PC-3 (cell line): ENCODE data around the gene EEF1A2. TPM values are rescaled to one million over a fixed set of nuclear protein-coding genes. Genes with fewer than 3 reads are reported as not detected.
A peak's percentile ranks its signal among the peaks of the same experiment; 100 is the strongest.
"Not testable (repeated sequence)": the region's sequence is repeated elsewhere in the genome, so short reads cannot be mapped to it uniquely, and the experiment has no call there.

ENCODE experiments used
- ATAC-seq: fragments of 200-7000 bp; cut with Tn5 transposase; 2 replicates; pipeline ENCODE4 v1.9.1; 2020; ENCODE audit warnings: mild to moderate bottlenecking, moderate library complexity
- BruUV-seq: library from RNA; stranded (reverse); fragments of 400-500 nt; replicated peaks from 2 replicates; lab custom pipeline; 2021; lab: Mats Ljungman, UMichigan
- CTCF ChIA-PET: fragments of 300-600 bp; sonication (Branson Sonifier 250); formaldehyde crosslinking; loops from one replicate; lab custom pipeline; 2022; ENCODE audit warnings: antibody characterized with exemption; lab: Charles Lee
- POLR2A ChIA-PET: fragments of 300-600 bp; sonication (Branson Sonifier 250); formaldehyde crosslinking; loops from one replicate; lab custom pipeline; 2022; ENCODE audit warnings: antibody characterized with exemption; ENCODE audit not compliant: unreplicated experiment; lab: Charles Lee
- DNase-seq: peaks from one replicate; pipeline ENCODE4 v3.0.0-alpha.2; 2015
- H2AFZ ChIP-seq: fragments of 300-600 bp; sonication (generic); 2 replicates; pipeline ENCODE4 v1.6.0; 2016; ENCODE audit warnings: antibody characterized with exemption, low read length
- H3F3A ChIP-seq: fragments of 300-600 bp; sonication (generic); one replicate; pipeline ENCODE4 v1.6.0; 2017; ENCODE audit warnings: antibody characterized with exemption, low read length, control low read depth, mild to moderate bottlenecking; ENCODE audit not compliant: unreplicated experiment
- H3K27ac ChIP-seq: fragments of 300-600 bp; sonication (generic); 2 replicates; pipeline ENCODE4 v1.5.1; 2016; ENCODE audit warnings: mild to moderate bottlenecking, low read length
- H3K27me3 ChIP-seq: fragments of 300-600 bp; sonication (generic); 2 replicates; pipeline ENCODE4 v1.6.1; 2016; ENCODE audit warnings: low read length, mixed read lengths
- H3K36me3 ChIP-seq: fragments of 300-600 bp; sonication (generic); 2 replicates; pipeline ENCODE4 v1.6.1; 2016; ENCODE audit warnings: low read depth, mixed run types, low read length, mixed read lengths
- H3K4me1 ChIP-seq: fragments of 300-600 bp; sonication (generic); 2 replicates; pipeline ENCODE4 v1.5.1; 2016; ENCODE audit warnings: low read length; ENCODE audit not compliant: insufficient read depth
- H3K4me2 ChIP-seq: fragments of 300-600 bp; sonication (generic); 2 replicates; pipeline ENCODE4 v1.6.0; 2016; ENCODE audit warnings: low read length
- H3K4me3 ChIP-seq: fragments of 300-600 bp; sonication (generic); 2 replicates; pipeline ENCODE4 v1.5.1; 2016; ENCODE audit warnings: mild to moderate bottlenecking, low read length, mixed read lengths
- H3K79me2 ChIP-seq: fragments of 300-600 bp; sonication (generic); 2 replicates; pipeline ENCODE4 v1.6.1; 2017; ENCODE audit warnings: low read length, mixed read lengths
- H3K9ac ChIP-seq: fragments of 300-600 bp; sonication (generic); 2 replicates; pipeline ENCODE4 v1.6.0; 2016; ENCODE audit warnings: mild to moderate bottlenecking, low read length
- H3K9me2 ChIP-seq: fragments of 300-600 bp; sonication (generic); replicated peaks from 2 replicates; pipeline ENCODE4 v1.6.1; 2016; ENCODE audit warnings: mixed run types, low read length, mixed read lengths
- H3K9me3 ChIP-seq: fragments of 300-600 bp; sonication (generic); 2 replicates; pipeline ENCODE4 v1.6.1; 2016; ENCODE audit warnings: low read length, mixed read lengths
- H4K20me1 ChIP-seq: fragments of 300-600 bp; sonication (generic); 2 replicates; pipeline ENCODE4 v1.6.1; 2016; ENCODE audit warnings: low read length, mixed read lengths
- CTCF ChIP-seq: fragments of 300-600 bp; sonication (generic); conservative IDR thresholded peaks from 2 replicates; pipeline ENCODE4 v1.5.1; 2017; ENCODE audit warnings: antibody characterized with exemption, low read depth, mild to moderate bottlenecking, low read length
- EZH2 ChIP-seq: fragments of 300-600 bp; sonication (generic); IDR thresholded peaks from one replicate; pipeline ENCODE4 v1.6.1; 2017; ENCODE audit warnings: antibody characterized with exemption, mild to moderate bottlenecking, low read length; ENCODE audit not compliant: unreplicated experiment
- EZH2phosphoT487 ChIP-seq: fragments of 300-600 bp; sonication (generic); IDR thresholded peaks from 2 replicates; pipeline ENCODE4 v1.6.1; 2018; ENCODE audit warnings: mild to moderate bottlenecking, antibody characterized with exemption, low read length, borderline replicate concordance
- intact Hi-C: fragments of 100-400 bp; cut with micrococcal nuclease; formaldehyde crosslinking; loops from 2 replicates; pipeline ENCODE4 v1.9.0; 2023
- total RNA-seq: library from RNA; depleted of rRNA; stranded (reverse); fragments of >200 nt; gene quantifications from 2 replicates; pipeline ENCODE4 v1.2.3, GENCODE V29; 2014

EEF1A2 gene
- total RNA-seq, 1 experiment from 2014 or later, result 463 TPM

GRCh38 chr20:63483834-63484233, 15.0 kb downstream of the EEF1A2 start:
- CTCF ChIA-PET, result no interaction called here
- ATAC-seq, result peak; percentile 9; the same call in 1 of the 2 replicates

GRCh38 chr20:63482021-63482587, 16.8 kb downstream of the EEF1A2 start:
- DNase-seq, result no peak
- Histone ChIP-seq H3K27ac (no peak overlapping the region), H3K4me3 (no peak overlapping the region), H4K20me1 (no peaks in the 10 kb centered on the region; the same call in 1 of the 2 replicates), H3K9ac (no peak overlapping the region), H3K79me2 (no peaks in the 10 kb centered on the region), H3F3A (no peaks in the 10 kb centered on the region), H2AFZ (no peak overlapping the region), H3K4me1 (0 out of 2 replicates have a peak, but pooled peaks cover 5% of the 10 kb centered on the region), H3K9me2 (no peaks in the 10 kb centered on the region), H3K36me3 (no peaks in the 10 kb centered on the region), H3K9me3 (no peaks in the 10 kb centered on the region), H3K4me2 (no peak overlapping the region), H3K27me3 (0 out of 2 replicates have a peak, but pooled peaks cover 2% of the 10 kb centered on the region)
- POLR2A ChIA-PET, result no interaction called here
- intact Hi-C loops, result no loop called here
- CTCF ChIA-PET, result no interaction called here
- TF ChIP-seq EZH2phosphoT487 (no peak), CTCF (no peak), EZH2 (no peak)
- no peak for ATAC-seq
- no TSS peak for BruUV-seq

More at GRCh38 chr20:63483834-63484233, 15.0 kb downstream of the EEF1A2 start:
- H3K79me2 ChIP-seq, result no peaks in the 10 kb centered on the region
- no TSS peak for BruUV-seq
- no peak overlapping the region for H3K4me2 ChIP-seq
- H3K9me3 ChIP-seq, result no peaks in the 10 kb centered on the region
- H4K20me1 ChIP-seq, result no peaks in the 10 kb centered on the region; the same call in 1 of the 2 replicates
- no peak overlapping the region for H3K27ac ChIP-seq
- 0 out of 2 replicates have a peak, but pooled peaks cover 5% of the 10 kb centered on the region for H3K4me1 ChIP-seq
- no peaks in the 10 kb centered on the region for H3K36me3 ChIP-seq
- TF ChIP-seq EZH2phosphoT487 (no peak), CTCF (peak; percentile 28; the same call in 1 of the 2 replicates)
- H3F3A ChIP-seq, result no peaks in the 10 kb centered on the region
- DNase-seq, result no peak
- H3K4me3 ChIP-seq, result no peak overlapping the region
- H3K9me2 ChIP-seq, result no peaks in the 10 kb centered on the region
- intact Hi-C loops, result no loop called here
- no peak overlapping the region for H3K9ac ChIP-seq
- POLR2A ChIA-PET, result no interaction called here
- H2AFZ ChIP-seq, result no peak overlapping the region
- H3K27me3 ChIP-seq, result no peaks in the 10 kb centered on the region

- no peaks in the 10 kb centered on the region for H3K79me2 ChIP-seq
- no peaks in the 10 kb centered on the region for H3K36me3 ChIP-seq
- no peak overlapping the region for H2AFZ ChIP-seq
- no peaks in the 10 kb centered on the region for H3K9me3 ChIP-seq
- POLR2A ChIA-PET, result no interaction called here
- TF ChIP-seq CTCF, result no peak
- TF ChIP-seq EZH2, result no peak
- TF ChIP-seq EZH2phosphoT487, result no peak
- H3F3A ChIP-seq, result no peaks in the 10 kb centered on the region
- H3K9me2 ChIP-seq, result no peaks in the 10 kb centered on the region
- 0 out of 2 replicates have a peak, but pooled peaks cover 3% of the 10 kb centered on the region for H3K27me3 ChIP-seq
- ATAC-seq (no peak), DNase-seq (no peak)
- H3K9ac ChIP-seq, result no peak overlapping the region
- CTCF ChIA-PET, result no interaction called here
- H3K27ac ChIP-seq, result no peak overlapping the region
- BruUV-seq, result no TSS peak
- intact Hi-C loops, result no loop called here
- H3K4me1 ChIP-seq, result 0 out of 2 replicates have a peak, but pooled peaks cover 5% of the 10 kb centered on the region
- no peak overlapping the region for H3K4me3 ChIP-seq
- no peaks in the 10 kb centered on the region for H4K20me1 ChIP-seq
- H3K4me2 ChIP-seq, result no peak overlapping the region
These were observed 17.4 kb downstream of the EEF1A2 start for GRCh38 chr20:63481503-63481902.

GRCh38 chr20:63479695-63480419, 19.0 kb downstream of the EEF1A2 start:
- CTCF ChIA-PET, H2AFZ ChIP-seq: not testable (repeated sequence)

More at GRCh38 chr20:63479695-63480419, 19.0 kb downstream of the EEF1A2 start:
- H3K9ac ChIP-seq, H3K9me3 ChIP-seq, H3K4me1 ChIP-seq, POLR2A ChIA-PET, H3K9me2 ChIP-seq, BruUV-seq, intact Hi-C loops, H3K79me2 ChIP-seq, H3F3A ChIP-seq, H3K27ac ChIP-seq, H3K36me3 ChIP-seq, H4K20me1 ChIP-seq, H3K27me3 ChIP-seq: not testable (repeated sequence)
- ATAC-seq, result peak; percentile 23; the same call in 1 of the 2 replicates
- Histone ChIP-seq H3K4me3 (peak overlapping the region; percentile 4; the same call in 1 of the 2 replicates), H3K4me2 (peak overlapping the region; percentile 29)
- peak; percentile 69 for DNase-seq
